Osteocyte (in vitro differentiated cells): ENCODE results near the gene XIRP2. TPM values are rescaled to one million over a fixed set of nuclear protein-coding genes. Genes with fewer than 3 reads are reported as not detected.

Experiments used
- DNase-seq: peaks from one replicate; pipeline ENCODE4 v3.0.0; 2021; ENCODE audit warnings: mixed read lengths; ENCODE audit not compliant: unreplicated experiment; ENCODE audit errors: extremely low spot score
- H3K27ac Mint-ChIP-seq: one replicate; pipeline ENCODE4 v1.8.0; 2021; ENCODE audit warnings: mild to moderate bottlenecking, mixed read lengths; ENCODE audit not compliant: unreplicated experiment
- H3K27me3 Mint-ChIP-seq: one replicate; pipeline ENCODE4 v1.8.0; 2021; ENCODE audit warnings: mixed read lengths; ENCODE audit not compliant: unreplicated experiment
- H3K36me3 Mint-ChIP-seq: one replicate; pipeline ENCODE4 v1.8.0; 2021; ENCODE audit warnings: mixed read lengths; ENCODE audit not compliant: unreplicated experiment
- H3K4me1 Mint-ChIP-seq: one replicate; pipeline ENCODE4 v1.8.0; 2021; ENCODE audit warnings: mixed read lengths; ENCODE audit not compliant: unreplicated experiment
- H3K4me3 Mint-ChIP-seq: one replicate; pipeline ENCODE4 v1.8.0; 2021; ENCODE audit warnings: mild to moderate bottlenecking, moderate library complexity, mixed read lengths; ENCODE audit not compliant: unreplicated experiment
- H3K9me3 Mint-ChIP-seq: one replicate; pipeline ENCODE4 v1.8.0; 2021; ENCODE audit warnings: mixed read lengths; ENCODE audit not compliant: unreplicated experiment
- CTCF ChIP-seq: fragments of 200-600 bp; sonication (generic); IDR thresholded peaks from 2 replicates; pipeline ENCODE4 v1.5.0; 2021; ENCODE audit warnings: antibody characterized with exemption, mild to moderate bottlenecking, moderate library complexity
- total RNA-seq: library from RNA; stranded (reverse); gene quantifications from 2 replicates; pipeline ENCODE4 v1.2.1, GENCODE V29; 2021

XIRP2 gene
- total RNA-seq, 1 donor from 2014 or later = 0.08 TPM

GRCh38 chr2:166867874-166868514 lies 20.3 kb upstream of the XIRP2 start:
- Mint-ChIP-seq H3K9me3 (no peaks in the 10 kb centered on the region), H3K27me3 (peaks cover 12% of the 10 kb centered on the region), H3K27ac (no peak overlapping the region), H3K36me3 (no peaks in the 10 kb centered on the region), H3K4me1 (no peaks in the 10 kb centered on the region), H3K4me3 (no peak overlapping the region)
- DNase-seq = no peak
- no peak for TF ChIP-seq CTCF

- Mint-ChIP-seq H3K27ac (no peak overlapping the region), H3K4me1 (no peaks in the 10 kb centered on the region), H3K4me3 (no peak overlapping the region), H3K9me3 (no peaks in the 10 kb centered on the region), H3K36me3 (no peaks in the 10 kb centered on the region), H3K27me3 (peaks cover 12% of the 10 kb centered on the region)
- no peak for DNase-seq
- no peak for TF ChIP-seq CTCF
Observed at GRCh38 chr2:166870346-166870745, 17.9 kb upstream of the XIRP2 start.

GRCh38 chr2:166881177-166881576 lies 7.1 kb upstream of the XIRP2 start:
- Mint-ChIP-seq H3K4me3 (no peak overlapping the region), H3K27ac (no peak overlapping the region), H3K4me1 (peaks cover 4% of the 10 kb centered on the region), H3K27me3 (peaks cover 2% of the 10 kb centered on the region), H3K36me3 (no peaks in the 10 kb centered on the region), H3K9me3 (no peaks in the 10 kb centered on the region)
- DNase-seq = no peak
- no peak for TF ChIP-seq CTCF

- no peak for DNase-seq
- H3K4me3 Mint-ChIP-seq = no peak overlapping the region
- peaks cover 2% of the 10 kb centered on the region for H3K27me3 Mint-ChIP-seq
- H3K27ac Mint-ChIP-seq = no peak overlapping the region
- no peak for TF ChIP-seq CTCF
- peaks cover 4% of the 10 kb centered on the region for H3K4me1 Mint-ChIP-seq
- H3K9me3 Mint-ChIP-seq = no peaks in the 10 kb centered on the region
- H3K36me3 Mint-ChIP-seq = no peaks in the 10 kb centered on the region
Observed at GRCh38 chr2:166882851-166883250, 5.4 kb upstream of the XIRP2 start.

GRCh38 chr2:166891727-166892126 lies 3.4 kb downstream of the XIRP2 start:
- H3K4me3 Mint-ChIP-seq = no peak overlapping the region
- no peak overlapping the region for H3K27ac Mint-ChIP-seq
- DNase-seq = no peak
- no peaks in the 10 kb centered on the region for H3K36me3 Mint-ChIP-seq
- peaks cover 2% of the 10 kb centered on the region for H3K27me3 Mint-ChIP-seq
- no peak for TF ChIP-seq CTCF
- no peaks in the 10 kb centered on the region for H3K4me1 Mint-ChIP-seq
- no peaks in the 10 kb centered on the region for H3K9me3 Mint-ChIP-seq
